Neutrophil (primary cell): ENCODE results near the gene CX3CR1.
A peak's percentile ranks its signal among the peaks of the same experiment; 100 is the strongest.

Source experiments
- H3K27ac ChIP-seq: fragments of 200-600 bp; sonication (generic); 2 replicates; pipeline ENCODE4 v1.5.1; 2016; ENCODE audit warnings: mild to moderate bottlenecking, moderate library complexity
- H3K27me3 ChIP-seq: fragments of 200-600 bp; sonication (generic); 2 replicates; pipeline ENCODE4 v1.6.0; 2016; ENCODE audit warnings: mild to moderate bottlenecking
- H3K36me3 ChIP-seq: fragments of 200-600 bp; sonication (generic); 2 replicates; pipeline ENCODE4 v1.5.1; 2017
- H3K4me1 ChIP-seq, 2 experiments: fragments of 200-600 bp in 1 of 2; sonication (generic) in 1 of 2; 1 replicate in 1 of 2; 2 replicates in 1 of 2; pipeline versions ENCODE4 v1.5.1 to v1.6.1; 2013 to 2016; ENCODE audit warnings: low read depth in 1 of 2, low read length in 1 of 2, mild to moderate bottlenecking in 1 of 2, moderate library complexity in 1 of 2; ENCODE audit not compliant: control insufficient read depth in 1 of 2, insufficient read depth in 1 of 2
- H3K4me3 ChIP-seq, 2 experiments: fragments of 200-600 bp in 1 of 2; sonication (generic) in 1 of 2; 1 replicate in 1 of 2; 2 replicates in 1 of 2; pipeline ENCODE4 v1.5.1; 2013 to 2016; ENCODE audit warnings: low read depth in 1 of 2, low read length in 1 of 2, mild to moderate bottlenecking in 1 of 2, moderate library complexity in 1 of 2
- H3K9me3 ChIP-seq: fragments of 200-600 bp; sonication (generic); 2 replicates; pipeline ENCODE4 v1.5.1; 2016
- CTCF ChIP-seq: fragments of 200-600 bp; sonication (generic); IDR thresholded peaks from 2 replicates; pipeline ENCODE4 v1.5.1; 2016; ENCODE audit warnings: antibody characterized with exemption

CX3CR1 gene

GRCh38 chr3:39279745-39280517 lies at the start of gene CX3CR1:
TSS of gene CX3CR1 (minus strand) at chr3:39280036. CDS start at chr3:39266509, 13,527 bp downstream.
- no peaks in the 10 kb centered on the region for H3K27me3 ChIP-seq
- H3K4me1 ChIP-seq: peaks cover 39 to 41% of the 10 kb centered on the region in 2 experiments
- H3K27ac ChIP-seq: peak within 1 kb of the TSS; percentile 39
- H3K4me3 ChIP-seq: peak within 1 kb of the TSS; percentile 50 to 56
- no peak for TF ChIP-seq CTCF
- H3K36me3 ChIP-seq: no peaks in the 10 kb centered on the region
- H3K9me3 ChIP-seq: no peaks in the 10 kb centered on the region

GRCh38 chr3:39329493-39329892 lies 49.7 kb upstream of the CX3CR1 start, which contains the start of gene CCR8:
TSS of gene CCR8 (plus strand) at chr3:39329709. CDS start at chr3:39332332, 2,623 bp downstream.
- Histone ChIP-seq H3K4me1 (no peaks in the 10 kb centered on the region), H3K27me3 (no peaks in the 10 kb centered on the region), H3K9me3 (no peaks in the 10 kb centered on the region), H3K4me3 (no peak within 1 kb of the TSS), H3K27ac (no peak within 1 kb of the TSS), H3K36me3 (no peaks in the 10 kb centered on the region)
- TF ChIP-seq CTCF: no peak

GRCh38 chr3:39327746-39328349 lies 48.0 kb upstream of the CX3CR1 start:
- Histone ChIP-seq H3K27me3 (no peaks in the 10 kb centered on the region), H3K27ac (no peak overlapping the region), H3K4me3 (no peak overlapping the region), H3K9me3 (no peaks in the 10 kb centered on the region), H3K4me1 (peaks cover 0 to 3% of the 10 kb centered on the region in 2 experiments), H3K36me3 (no peaks in the 10 kb centered on the region)
- no peak for TF ChIP-seq CTCF

- peaks cover 0 to 3% of the 10 kb centered on the region in 2 experiments for H3K4me1 ChIP-seq
- no peak for TF ChIP-seq CTCF
- no peaks in the 10 kb centered on the region for H3K27me3 ChIP-seq
- no peak overlapping the region for H3K4me3 ChIP-seq
- H3K27ac ChIP-seq: no peak overlapping the region
- no peaks in the 10 kb centered on the region for H3K36me3 ChIP-seq
- H3K9me3 ChIP-seq: no peaks in the 10 kb centered on the region
Observed at GRCh38 chr3:39327053-39327745, 47.4 kb upstream of the CX3CR1 start.

GRCh38 chr3:39325236-39325635 lies 45.4 kb upstream of the CX3CR1 start:
- TF ChIP-seq CTCF: no peak
- Histone ChIP-seq H3K4me3 (no peak overlapping the region), H3K27ac (no peak overlapping the region), H3K27me3 (no peaks in the 10 kb centered on the region), H3K4me1 (peaks cover 0 to 3% of the 10 kb centered on the region in 2 experiments), H3K36me3 (no peaks in the 10 kb centered on the region), H3K9me3 (no peaks in the 10 kb centered on the region)
